HepG2 (cell line): ENCODE data around the gene ZBTB1. TPM values are rescaled to one million over a fixed set of nuclear protein-coding genes. Genes with fewer than 3 reads are reported as not detected.

Source experiments
- ATM ChIP-seq: fragments of 450-650 bp; IDR thresholded peaks from 2 replicates; pipeline ENCODE4 v1.7.1; 2017; ENCODE audit warnings: mild to moderate bottlenecking, borderline replicate concordance
- CENPT ChIP-seq: sonication (generic); formaldehyde crosslinking; IDR thresholded peaks from 2 replicates; pipeline ENCODE4 v1.8.0; 2022; ENCODE audit warnings: low read depth, mild to moderate bottlenecking, moderate library complexity, missing genetic modification reagents
- FIP1L1 ChIP-seq: fragments of 200-400 bp; formaldehyde crosslinking; IDR thresholded peaks from 2 replicates; pipeline ENCODE4 v1.6.1; 2018; ENCODE audit warnings: low read depth, mild to moderate bottlenecking, low read length, moderate library complexity, borderline replicate concordance; ENCODE audit not compliant: insufficient read depth
- HES4 ChIP-seq: sonication (generic); formaldehyde crosslinking; IDR thresholded peaks from 2 replicates; pipeline ENCODE4 v1.9.0; 2021; ENCODE audit warnings: mild to moderate bottlenecking, missing genetic modification reagents, borderline replicate concordance
- HNRNPUL1 ChIP-seq: fragments of 200-400 bp; formaldehyde crosslinking; IDR thresholded peaks from 2 replicates; pipeline ENCODE4 v1.6.1; 2017; ENCODE audit warnings: low read depth, mild to moderate bottlenecking, low read length, moderate library complexity
- HOXD1 ChIP-seq: sonication (generic); formaldehyde crosslinking; IDR thresholded peaks from 2 replicates; pipeline ENCODE4 v1.5.0; 2020; ENCODE audit warnings: missing genetic modification reagents
- JUN ChIP-seq: sonication (generic); formaldehyde crosslinking; IDR thresholded peaks from 2 replicates; pipeline ENCODE4 v1.4.0; 2020; ENCODE audit warnings: mild to moderate bottlenecking, missing genetic modification reagents
- MXD4 ChIP-seq: IDR thresholded peaks from 2 replicates; pipeline ENCODE4 v1.6.1; 2016; ENCODE audit warnings: mild to moderate bottlenecking, missing biosample characterization, missing genetic modification reagents
- NCOA1 ChIP-seq: sonication (generic); formaldehyde crosslinking; IDR thresholded peaks from 2 replicates; pipeline ENCODE4 v1.9.0; 2021; ENCODE audit warnings: missing genetic modification reagents
- NR2F2 ChIP-seq: IDR thresholded peaks from 2 replicates; pipeline ENCODE4 v1.6.1; 2012; ENCODE audit warnings: low read depth, inconsistent platforms, borderline replicate concordance
- PHB2 ChIP-seq: fragments of 450-650 bp; IDR thresholded peaks from 2 replicates; pipeline ENCODE4 v1.6.1; 2018; ENCODE audit not compliant: partially characterized antibody
- RFX1 ChIP-seq: fragments of 450-650 bp; IDR thresholded peaks from 2 replicates; pipeline ENCODE4 v1.6.1; 2017
- SMARCE1 ChIP-seq: fragments of 450-650 bp; IDR thresholded peaks from 2 replicates; pipeline ENCODE4 v1.6.1; 2017; ENCODE audit warnings: borderline replicate concordance
- SPEN ChIP-seq: sonication (generic); formaldehyde crosslinking; IDR thresholded peaks from 2 replicates; pipeline ENCODE4 v1.5.1; 2020; ENCODE audit warnings: low read depth, mild to moderate bottlenecking, missing genetic modification reagents
- SUZ12 ChIP-seq: fragments of 150-350 bp; IDR thresholded peaks from 2 replicates; pipeline ENCODE4 v1.6.1; 2014; ENCODE audit warnings: low read depth, low read length
- TFAP4 ChIP-seq: sonication (generic); IDR thresholded peaks from 2 replicates; pipeline ENCODE4 v1.6.1; 2016; ENCODE audit warnings: low read depth, borderline replicate concordance
- TGIF2 ChIP-seq: IDR thresholded peaks from 2 replicates; pipeline ENCODE4 v1.6.1; 2016; ENCODE audit warnings: control low read depth, missing compliant biosample characterization
- THAP8 ChIP-seq: sonication (generic); formaldehyde crosslinking; IDR thresholded peaks from 2 replicates; pipeline ENCODE4 v1.5.1; 2020; ENCODE audit warnings: missing genetic modification reagents, mild to moderate bottlenecking, borderline replicate concordance
- YEATS4 ChIP-seq: sonication (generic); formaldehyde crosslinking; IDR thresholded peaks from 2 replicates; pipeline ENCODE4 v1.4.0; 2020; ENCODE audit warnings: missing genetic modification reagents, borderline replicate concordance
- ZBTB42 ChIP-seq: sonication (generic); formaldehyde crosslinking; IDR thresholded peaks from 2 replicates; pipeline ENCODE4 v1.5.0; 2020; ENCODE audit warnings: mild to moderate bottlenecking, missing genetic modification reagents
- ZFX ChIP-seq: sonication (generic); formaldehyde crosslinking; IDR thresholded peaks from 2 replicates; pipeline ENCODE4 v1.4.0; 2020; ENCODE audit warnings: mild to moderate bottlenecking, low read depth, missing genetic modification reagents, moderate library complexity
- ZNF180 ChIP-seq: sonication (generic); formaldehyde crosslinking; IDR thresholded peaks from 2 replicates; pipeline ENCODE4 v1.4.0; 2020; ENCODE audit warnings: low read depth, missing genetic modification reagents, borderline replicate concordance
- ZNF253 ChIP-seq: sonication (generic); formaldehyde crosslinking; IDR thresholded peaks from 2 replicates; pipeline ENCODE4 v1.8.0; 2022; ENCODE audit warnings: mild to moderate bottlenecking, missing genetic modification reagents, borderline replicate concordance
- ZNF326 ChIP-seq: sonication (generic); formaldehyde crosslinking; IDR thresholded peaks from 2 replicates; pipeline ENCODE4 v1.4.0; 2020; ENCODE audit warnings: missing genetic modification reagents, borderline replicate concordance
- ZNF331 ChIP-seq: sonication (generic); formaldehyde crosslinking; IDR thresholded peaks from 2 replicates; pipeline ENCODE4 v1.4.0; 2020; ENCODE audit warnings: missing genetic modification reagents
- ZNF367 ChIP-seq: sonication (generic); formaldehyde crosslinking; IDR thresholded peaks from 2 replicates; pipeline ENCODE4 v1.4.0; 2020; ENCODE audit warnings: missing genetic modification reagents, borderline replicate concordance
- ZNF558 ChIP-seq: sonication (generic); formaldehyde crosslinking; IDR thresholded peaks from 2 replicates; pipeline ENCODE4 v1.9.0; 2022; ENCODE audit warnings: mild to moderate bottlenecking, missing genetic modification reagents, borderline replicate concordance
- ZNF614 ChIP-seq: IDR thresholded peaks from 2 replicates; pipeline ENCODE4 v1.6.1; 2018; ENCODE audit warnings: missing biosample characterization, missing genetic modification reagents, inconsistent platforms, borderline replicate concordance
- ZNF674 ChIP-seq: sonication (generic); formaldehyde crosslinking; IDR thresholded peaks from 2 replicates; pipeline ENCODE4 v1.5.0; 2020; ENCODE audit warnings: low read depth, mild to moderate bottlenecking, missing genetic modification reagents
- ZNF746 ChIP-seq: sonication (generic); formaldehyde crosslinking; IDR thresholded peaks from 2 replicates; pipeline ENCODE4 v1.8.0; 2022; ENCODE audit warnings: mild to moderate bottlenecking, missing genetic modification reagents
- polyA plus RNA-seq, 8 experiments: library from polyadenylated mRNA; depleted of rRNA in 3 of 8; stranded (reverse) in 7 of 8; unstranded in 1 of 8; fragments of >200 nt; fragmentation: Illumina TruSeq in 4 of 8; extraction: Trizol in 4 of 8; gene quantifications; 2 replicates each; pipeline versions ENCODE4 v1.2.1 to v1.2.3, GENCODE V29; 2011 to 2016; ENCODE audit warnings: low read depth in 4 of 8, missing spikeins in 1 of 8, mixed read lengths in 1 of 8; ENCODE audit not compliant: insufficient read depth in 1 of 8
- total RNA-seq, 5 experiments: library from RNA; depleted of rRNA; stranded (reverse); fragments of >200 nt; fragmentation: Illumina TruSeq; extraction: Trizol; gene quantifications; 2 replicates each; pipeline ENCODE4 v1.2.3, GENCODE V29; 2016; ENCODE audit warnings: low read depth in 1 of 5
- TF ChIP-seq, protein P1 (sequence below): sonication (generic); formaldehyde crosslinking; conservative IDR thresholded peaks from 2 replicates; pipeline ENCODE4 v1.8.1; 2023; ENCODE audit warnings: missing genetic modification reagents

Gene ZBTB1
- total and polyA plus RNA-seq, 2 of the 13 experiments (the other 11 are each of a cell fraction or from before 2014, with no cell fraction given), result 18.8 to 22.6 TPM

DNA sequence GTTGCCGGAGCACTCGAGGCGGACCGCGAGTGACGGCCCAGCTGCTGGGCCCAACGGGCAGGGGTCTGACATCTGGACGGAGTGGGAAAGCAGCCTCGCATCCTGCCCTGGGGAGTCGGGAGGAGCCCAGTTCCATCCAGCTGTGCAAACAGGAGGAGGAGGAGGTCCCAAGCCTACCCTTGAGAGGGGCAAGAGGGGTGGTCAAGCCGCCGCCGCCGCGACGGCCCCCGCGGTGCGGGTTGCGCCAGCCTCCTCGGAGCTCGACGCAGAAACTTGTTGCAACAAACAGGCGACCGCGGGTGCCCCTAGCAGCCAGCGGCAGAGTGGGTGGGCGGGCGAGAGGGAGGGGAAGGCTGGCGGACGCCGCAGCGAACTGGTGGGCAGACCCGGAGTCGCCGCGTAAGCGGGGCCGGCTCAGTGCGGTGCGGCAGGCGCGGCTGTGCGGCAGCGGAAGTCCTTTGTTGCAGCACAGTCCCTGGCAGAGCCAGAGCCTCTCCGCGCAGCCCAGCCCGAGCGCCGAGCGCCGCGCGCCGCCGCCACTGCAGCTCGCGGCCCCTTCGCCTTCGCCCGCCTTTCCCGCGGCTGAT, at the start of gene ZBTB1 (continued):
- TF ChIP-seq PHB2 (no peak), ZNF614 (no peak; the same call in 1 of the 2 replicates), HNRNPUL1 (no peak), ZNF674 (CRISPR knock-in tag) (no peak), SUZ12 (no peak), ZFX (CRISPR knock-in tag) (peak; percentile 72), TFAP4 (peak; percentile 96), ZNF253 (no peak), ZNF180 (CRISPR knock-in tag) (no peak), ATM (no peak), ZNF367 (CRISPR knock-in tag) (no peak), NCOA1 (CRISPR knock-in tag) (no peak), ZNF331 (CRISPR knock-in tag) (0 out of 2 replicates have a peak, but pooled peaks have one; percentile 30), CENPT (CRISPR knock-in tag) (no peak), RFX1 (no peak), NR2F2 (no peak), FIP1L1 (no peak), ZNF746 (peak; percentile 64), JUN (no peak), MXD4 (CRISPR knock-in tag) (no peak), HES4 (peak; percentile 25; the same call in 1 of the 2 replicates), SMARCE1 (no peak), THAP8 (0 out of 2 replicates have a peak, but pooled peaks have one; percentile 7), HOXD1 (no peak), ZNF558 (CRISPR knock-in tag) (no peak), ZNF326 (CRISPR knock-in tag) (no peak), YEATS4 (no peak; the same call in 1 of the 2 replicates), SPEN (CRISPR knock-in tag) (peak; percentile 47; the same call in 1 of the 2 replicates), ZBTB42 (no peak), TGIF2 (no peak)
- TF ChIP-seq, protein P1, sequence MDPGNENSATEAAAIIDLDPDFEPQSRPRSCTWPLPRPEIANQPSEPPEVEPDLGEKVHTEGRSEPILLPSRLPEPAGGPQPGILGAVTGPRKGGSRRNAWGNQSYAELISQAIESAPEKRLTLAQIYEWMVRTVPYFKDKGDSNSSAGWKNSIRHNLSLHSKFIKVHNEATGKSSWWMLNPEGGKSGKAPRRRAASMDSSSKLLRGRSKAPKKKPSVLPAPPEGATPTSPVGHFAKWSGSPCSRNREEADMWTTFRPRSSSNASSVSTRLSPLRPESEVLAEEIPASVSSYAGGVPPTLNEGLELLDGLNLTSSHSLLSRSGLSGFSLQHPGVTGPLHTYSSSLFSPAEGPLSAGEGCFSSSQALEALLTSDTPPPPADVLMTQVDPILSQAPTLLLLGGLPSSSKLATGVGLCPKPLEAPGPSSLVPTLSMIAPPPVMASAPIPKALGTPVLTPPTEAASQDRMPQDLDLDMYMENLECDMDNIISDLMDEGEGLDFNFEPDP, result no peak
